K562 (cell line): Measurements from ENCODE around the gene ZFYVE19. TPM values are rescaled to one million over a fixed set of nuclear protein-coding genes. Genes with fewer than 3 reads are reported as not detected.

Experiments
- ARID3A ChIP-seq: IDR thresholded peaks from 2 replicates; pipeline ENCODE4 v1.6.1; 2012; ENCODE audit warnings: low read depth, low read length, improper control_type of control experiment, borderline replicate concordance
- BMI1 ChIP-seq: fragments of 150-350 bp; IDR thresholded peaks from 2 replicates; pipeline ENCODE4 v1.6.1; 2014; ENCODE audit warnings: low read length
- CBFB ChIP-seq: sonication (generic); formaldehyde crosslinking; IDR thresholded peaks from 2 replicates; pipeline ENCODE4 v1.4.0; 2020; ENCODE audit warnings: mild to moderate bottlenecking, missing genetic modification reagents
- COPS2 ChIP-seq: fragments of 450-650 bp; conservative IDR thresholded peaks from 2 replicates; pipeline ENCODE4 v1.6.1; 2016; ENCODE audit warnings: mild to moderate bottlenecking, moderate library complexity
- CREB3L1 ChIP-seq: fragments of 450-650 bp; IDR thresholded peaks from 2 replicates; pipeline ENCODE4 v1.6.1; 2014; ENCODE audit warnings: low read depth, mild to moderate bottlenecking, moderate library complexity, borderline replicate concordance
- CREB5 ChIP-seq: fragments of 250-450 bp; sonication (Bioruptor Pico); IDR thresholded peaks from 2 replicates; pipeline ENCODE4 v1.5.0; 2020; ENCODE audit warnings: mild to moderate bottlenecking
- DNMT1 ChIP-seq: fragments of 450-650 bp; IDR thresholded peaks from 2 replicates; pipeline ENCODE4 v1.6.1; 2016; ENCODE audit warnings: antibody characterized with exemption, mild to moderate bottlenecking
- ESRRA ChIP-seq: fragments of 450-650 bp; IDR thresholded peaks from 2 replicates; pipeline ENCODE4 v1.6.1; 2014; ENCODE audit warnings: low read depth, mild to moderate bottlenecking, moderate library complexity, borderline replicate concordance
- EWSR1 ChIP-seq: fragments of 450-650 bp; IDR thresholded peaks from 2 replicates; pipeline ENCODE4 v1.6.1; 2018; ENCODE audit warnings: borderline replicate concordance, mild to moderate bottlenecking, low read depth, moderate library complexity; ENCODE audit not compliant: partially characterized antibody
- HNRNPLL ChIP-seq: fragments of 200-400 bp; formaldehyde crosslinking; IDR thresholded peaks from 2 replicates; pipeline ENCODE4 v1.6.1; 2017; ENCODE audit warnings: low read length, low read depth, mild to moderate bottlenecking; ENCODE audit not compliant: poor library complexity, severe bottlenecking
- MAZ ChIP-seq, 2 experiments: fragments of 450-650 bp in 1 of 2; sonication (generic) in 1 of 2; formaldehyde crosslinking; IDR thresholded peaks in 1 of 2; conservative IDR thresholded peaks in 1 of 2; 2 replicates each; pipeline versions ENCODE4 v1.4.0 to v1.5.0; 2020; ENCODE audit warnings: mild to moderate bottlenecking in 1 of 2, missing genetic modification reagents in 1 of 2
- NFXL1 ChIP-seq: fragments of 450-650 bp; formaldehyde crosslinking; IDR thresholded peaks from 2 replicates; pipeline ENCODE4 v1.4.0; 2021; ENCODE audit warnings: mild to moderate bottlenecking
- PHTF2 ChIP-seq: fragments of 250-450 bp; sonication (Bioruptor Pico); IDR thresholded peaks from 2 replicates; pipeline ENCODE4 v1.5.0; 2021; ENCODE audit warnings: mild to moderate bottlenecking
- SRSF7 ChIP-seq: fragments of 200-400 bp; formaldehyde crosslinking; optimal IDR thresholded peaks from 2 replicates; pipeline ENCODE3; 2017; ENCODE audit warnings: mild to moderate bottlenecking, low read depth, low read length
- TAF1 ChIP-seq: IDR thresholded peaks from 2 replicates; pipeline ENCODE4 v1.6.1; 2011; ENCODE audit warnings: mild to moderate bottlenecking, low read length, moderate library complexity; ENCODE audit not compliant: insufficient read depth, control insufficient read depth, severe bottlenecking; ENCODE audit errors: extremely low read depth
- THRA ChIP-seq: fragments of 450-650 bp; IDR thresholded peaks from 2 replicates; pipeline ENCODE4 v1.6.1; 2017; ENCODE audit warnings: mild to moderate bottlenecking, moderate library complexity
- U2AF2 ChIP-seq: fragments of 200-400 bp; formaldehyde crosslinking; optimal IDR thresholded peaks from 2 replicates; pipeline ENCODE3; 2017; ENCODE audit warnings: low read depth, mild to moderate bottlenecking, low read length
- ZKSCAN1 ChIP-seq: fragments of 150-350 bp; IDR thresholded peaks from 2 replicates; pipeline ENCODE4 v1.6.1; 2016; ENCODE audit warnings: low read depth, low read length
- polyA plus RNA-seq, 8 experiments: library from polyadenylated mRNA; depleted of rRNA in 4 of 8; stranded (reverse) in 5 of 8; unstranded in 3 of 8; fragments of >200 nt; fragmentation: Nextera tagmentation in 2 of 8; fragmentation: Illumina TruSeq in 1 of 8; extraction: Ambion mirVana in 2 of 8; extraction: Trizol in 1 of 8; gene quantifications; 2 replicates each; pipeline versions ENCODE4 v1.2.1 to v1.2.3, GENCODE V29; 2011 to 2014; ENCODE audit warnings: inconsistent platforms in 1 of 8, missing spikeins in 1 of 8
- total RNA-seq, 7 experiments: library from RNA; depleted of rRNA in 6 of 7; stranded (reverse); fragments of >200 nt in 6 of 7; fragmentation: Illumina TruSeq in 2 of 7; extraction: Trizol in 2 of 7; gene quantifications; 2 replicates each; pipeline versions ENCODE4 v1.2.1 to v1.2.3, GENCODE V29; 2011 to 2021; ENCODE audit warnings: low replicate concordance in 1 of 7

Gene ZFYVE19
- total and polyA plus RNA-seq, 9 of the 15 experiments (the other 6 are each of a cell fraction or from before 2014, with no cell fraction given), result 1.5 to 36.8 (median 19.9) TPM

GRCh38 chr15:40843885-40844695 is 37.2 kb downstream of the ZFYVE19 start, which contains the start of gene SPINT1 (continued):
- TF ChIP-seq TAF1 (peak; percentile 18), SRSF7 (no peak), CREB3L1 (no peak), COPS2 (no peak), DNMT1 (no peak), EWSR1 (no peak), THRA (no peak), ZKSCAN1 (no peak), ARID3A (no peak), PHTF2 (CRISPR knock-in tag) (no peak), MAZ (CRISPR knock-in tag; conservative IDR thresholded peaks at IDR 0.05 in 1 of 2, IDR thresholded peaks at IDR 0.05 in 1 of 2) (no peak), CBFB (CRISPR knock-in tag) (no peak), U2AF2 (no peak), CREB5 (CRISPR knock-in tag) (no peak), BMI1 (no peak), NFXL1 (CRISPR knock-in tag) (no peak), HNRNPLL (peak; percentile 77), ESRRA (no peak)
